ENCODE data around the gene GCG. TPM values are rescaled to one million over a fixed set of nuclear protein-coding genes. Genes with fewer than 3 reads are reported as not detected.

Gene GCG
- polyA plus RNA-seq, 1 donor from 2014 or later = not detected

- TF ChIP-seq EZH2 (IDR thresholded peaks at IDR 0.05; ENCODE audit: borderline replicate concordance, insufficient read depth, low read length, poor library complexity, severe bottlenecking) (no peak), TAF1 (IDR thresholded peaks at IDR 0.05; ENCODE audit: low read depth) (no peak), CTCF (IDR thresholded peaks at IDR 0.05; ENCODE audit: poor library complexity, severe bottlenecking) (no peak), POLR2AphosphoS5 (IDR thresholded peaks at IDR 0.05) (peak; percentile 89), EP300 (conservative IDR thresholded peaks at IDR 0.05; ENCODE audit: poor library complexity, severe bottlenecking) (peak; percentile 85)
- Histone ChIP-seq H3F3A (ENCODE audit: insufficient read depth, low read length, poor library complexity, severe bottlenecking) (peaks cover 3% of the 10 kb centered on the region), H3K4me2 (ENCODE audit: low read length) (no peak overlapping the region), H3K9ac (ENCODE audit: low read length) (no peak overlapping the region), H4K20me1 (ENCODE audit: insufficient read depth) (no peaks in the 10 kb centered on the region), H3K27me3 (ENCODE audit: insufficient read depth, low read depth, low read length) (no peaks in the 10 kb centered on the region), H3K9me3 (ENCODE audit: low read length) (no peaks in the 10 kb centered on the region), H3K79me2 (replicated peaks; ENCODE audit: insufficient read depth, low read length) (no peaks in the 10 kb centered on the region), H3K4me3 (ENCODE audit: low read length) (peak overlapping the region; percentile 0), H2AFZ (ENCODE audit: low read depth, low read length) (no peak overlapping the region), H3K9me2 (ENCODE audit: insufficient read depth, low read length) (no peaks in the 10 kb centered on the region), H3K36me3 (ENCODE audit: insufficient read depth, low read length) (no peaks in the 10 kb centered on the region), H3K27ac (ENCODE audit: low read length) (peak overlapping the region; percentile 42)
Measured at GRCh38 chr2:162172802-162173370, 20.8 kb upstream of the GCG start.

GRCh38 chr2:162166745-162167144 is 14.7 kb upstream of the GCG start:
- Histone ChIP-seq H3F3A (ENCODE audit: insufficient read depth, low read length, poor library complexity, severe bottlenecking) (no peaks in the 10 kb centered on the region), H3K27me3 (ENCODE audit: insufficient read depth, low read depth, low read length) (no peaks in the 10 kb centered on the region), H3K9me3 (ENCODE audit: low read length) (no peaks in the 10 kb centered on the region), H3K9me2 (ENCODE audit: insufficient read depth, low read length) (no peaks in the 10 kb centered on the region), H3K79me2 (replicated peaks; ENCODE audit: insufficient read depth, low read length) (no peaks in the 10 kb centered on the region), H3K4me3 (ENCODE audit: low read length) (no peak overlapping the region), H4K20me1 (ENCODE audit: insufficient read depth) (no peaks in the 10 kb centered on the region), H3K27ac (ENCODE audit: low read length) (no peak overlapping the region), H2AFZ (ENCODE audit: low read depth, low read length) (no peak overlapping the region), H3K36me3 (ENCODE audit: insufficient read depth, low read length) (no peaks in the 10 kb centered on the region), H3K4me2 (ENCODE audit: low read length) (no peak overlapping the region), H3K9ac (ENCODE audit: low read length) (no peak overlapping the region)
- TF ChIP-seq MXI1 (conservative IDR thresholded peaks at IDR 0.05; ENCODE audit: poor library complexity, severe bottlenecking) (no peak), SMC3 (conservative IDR thresholded peaks at IDR 0.05; ENCODE audit: poor library complexity) (no peak), TAF1 (IDR thresholded peaks at IDR 0.05; ENCODE audit: low read depth) (no peak), RAD21 (conservative IDR thresholded peaks at IDR 0.05) (no peak), EZH2 (IDR thresholded peaks at IDR 0.05; ENCODE audit: borderline replicate concordance, insufficient read depth, low read length, poor library complexity, severe bottlenecking) (no peak), REST (IDR thresholded peaks at IDR 0.05; ENCODE audit: borderline replicate concordance) (no peak), POLR2AphosphoS5 (IDR thresholded peaks at IDR 0.05) (no peak), CTCF (IDR thresholded peaks at IDR 0.05; ENCODE audit: poor library complexity, severe bottlenecking) (no peak), EP300 (conservative IDR thresholded peaks at IDR 0.05; ENCODE audit: poor library complexity, severe bottlenecking) (no peak)

Measured in neural cell (in vitro differentiated cells).